SK-N-SH treated with all-trans-retinoic acid at 6 μM for 48 hours (cell line): ENCODE measurements around the gene TMEM107.

Source experiments
- ATAC-seq: fragments of 200-7000 bp; cut with Tn5 transposase; 3 replicates; pipeline ENCODE4 v1.9.1; 2020; ENCODE audit warnings: mild to moderate bottlenecking, moderate library complexity
- ARNTL ChIP-seq: fragments of 450-650 bp; formaldehyde crosslinking; IDR thresholded peaks from 2 replicates; pipeline ENCODE4 v1.5.0; 2020; ENCODE audit warnings: low read depth, mild to moderate bottlenecking, moderate library complexity, borderline replicate concordance
- BACH2 ChIP-seq: fragments of 250-450 bp; sonication (Bioruptor Pico); IDR thresholded peaks from 2 replicates; pipeline ENCODE4 v1.9.0; 2021; ENCODE audit warnings: mild to moderate bottlenecking, borderline replicate concordance
- CSDC2 ChIP-seq: fragments of 250-450 bp; sonication (Bioruptor Pico); IDR thresholded peaks from 2 replicates; pipeline ENCODE4 v1.5.0; 2020; ENCODE audit warnings: mild to moderate bottlenecking, moderate library complexity
- ESRRG ChIP-seq: fragments of 250-450 bp; sonication (Bioruptor Pico); IDR thresholded peaks from 2 replicates; pipeline ENCODE4 v1.6.1; 2021; ENCODE audit warnings: mild to moderate bottlenecking
- GLIS3 ChIP-seq: fragments of 250-450 bp; sonication (Bioruptor Pico); IDR thresholded peaks from 2 replicates; pipeline ENCODE4 v1.5.0; 2020; ENCODE audit warnings: mild to moderate bottlenecking, moderate library complexity
- ISL1 ChIP-seq: fragments of 250-450 bp; sonication (Bioruptor Pico); IDR thresholded peaks from 2 replicates; pipeline ENCODE4 v2.1.2; 2022; ENCODE audit warnings: mild to moderate bottlenecking, moderate library complexity
- OSR1 ChIP-seq: fragments of 250-450 bp; sonication (Bioruptor Pico); IDR thresholded peaks from 2 replicates; pipeline ENCODE4 v1.8.0; 2022; ENCODE audit warnings: moderate library complexity, mild to moderate bottlenecking, inconsistent platforms
- PPARA ChIP-seq: fragments of 250-450 bp; sonication (Bioruptor Pico); IDR thresholded peaks from 2 replicates; pipeline ENCODE4 v1.5.0; 2020; ENCODE audit warnings: mild to moderate bottlenecking, borderline replicate concordance
- RARB ChIP-seq: fragments of 250-450 bp; sonication (Bioruptor Pico); IDR thresholded peaks from 2 replicates; pipeline ENCODE4 v1.8.0; 2021; ENCODE audit warnings: mild to moderate bottlenecking, moderate library complexity
- SNAI2 ChIP-seq: fragments of 250-450 bp; sonication (Bioruptor Pico); IDR thresholded peaks from 2 replicates; pipeline ENCODE4 v1.5.0; 2020; ENCODE audit warnings: mild to moderate bottlenecking, moderate library complexity
- TCF4 ChIP-seq: fragments of 250-450 bp; sonication (Bioruptor Pico); IDR thresholded peaks from 2 replicates; pipeline ENCODE4 v1.8.0; 2021; ENCODE audit warnings: mild to moderate bottlenecking, moderate library complexity, borderline replicate concordance
- TOX ChIP-seq: fragments of 250-450 bp; sonication (Bioruptor Pico); IDR thresholded peaks from 2 replicates; pipeline ENCODE4 v1.8.0; 2021; ENCODE audit warnings: mild to moderate bottlenecking, moderate library complexity, borderline replicate concordance
- ZFP3 ChIP-seq: fragments of 250-450 bp; sonication (Bioruptor Pico); IDR thresholded peaks from 2 replicates; pipeline ENCODE4 v1.5.0; 2020; ENCODE audit warnings: mild to moderate bottlenecking, moderate library complexity
- ZNF565 ChIP-seq: fragments of 450-650 bp; formaldehyde crosslinking; conservative IDR thresholded peaks from 2 replicates; pipeline ENCODE4 v1.5.0; 2020; ENCODE audit warnings: low read depth, mild to moderate bottlenecking, moderate library complexity
- ZNF70 ChIP-seq: fragments of 450-650 bp; formaldehyde crosslinking; IDR thresholded peaks from 2 replicates; pipeline ENCODE4 v1.5.0; 2020; ENCODE audit warnings: mild to moderate bottlenecking, moderate library complexity
- ZNF8 ChIP-seq: fragments of 450-650 bp; formaldehyde crosslinking; IDR thresholded peaks from 2 replicates; pipeline ENCODE4 v1.5.0; 2020; ENCODE audit warnings: mild to moderate bottlenecking, moderate library complexity
- TF ChIP-seq, protein P1 (sequence below): fragments of 250-450 bp; sonication (Bioruptor Pico); IDR thresholded peaks from 2 replicates; pipeline ENCODE4 v1.5.0; 2020; ENCODE audit warnings: mild to moderate bottlenecking, moderate library complexity
- TF ChIP-seq, protein P2 (sequence below): fragments of 250-450 bp; sonication (Bioruptor Pico); IDR thresholded peaks from 2 replicates; pipeline ENCODE4 v1.5.1; 2020; ENCODE audit warnings: low read depth, mild to moderate bottlenecking, moderate library complexity
- TF ChIP-seq, protein P3 (sequence below): fragments of 250-450 bp; sonication (Bioruptor Pico); IDR thresholded peaks from 2 replicates; pipeline ENCODE4 v1.8.0; 2020; ENCODE audit warnings: mild to moderate bottlenecking, moderate library complexity, borderline replicate concordance
- TF ChIP-seq, protein P4 (sequence below): fragments of 250-450 bp; sonication (Bioruptor Pico); IDR thresholded peaks from 2 replicates; pipeline ENCODE4 v1.5.1; 2021; ENCODE audit warnings: mild to moderate bottlenecking, moderate library complexity

Gene TMEM107

DNA sequence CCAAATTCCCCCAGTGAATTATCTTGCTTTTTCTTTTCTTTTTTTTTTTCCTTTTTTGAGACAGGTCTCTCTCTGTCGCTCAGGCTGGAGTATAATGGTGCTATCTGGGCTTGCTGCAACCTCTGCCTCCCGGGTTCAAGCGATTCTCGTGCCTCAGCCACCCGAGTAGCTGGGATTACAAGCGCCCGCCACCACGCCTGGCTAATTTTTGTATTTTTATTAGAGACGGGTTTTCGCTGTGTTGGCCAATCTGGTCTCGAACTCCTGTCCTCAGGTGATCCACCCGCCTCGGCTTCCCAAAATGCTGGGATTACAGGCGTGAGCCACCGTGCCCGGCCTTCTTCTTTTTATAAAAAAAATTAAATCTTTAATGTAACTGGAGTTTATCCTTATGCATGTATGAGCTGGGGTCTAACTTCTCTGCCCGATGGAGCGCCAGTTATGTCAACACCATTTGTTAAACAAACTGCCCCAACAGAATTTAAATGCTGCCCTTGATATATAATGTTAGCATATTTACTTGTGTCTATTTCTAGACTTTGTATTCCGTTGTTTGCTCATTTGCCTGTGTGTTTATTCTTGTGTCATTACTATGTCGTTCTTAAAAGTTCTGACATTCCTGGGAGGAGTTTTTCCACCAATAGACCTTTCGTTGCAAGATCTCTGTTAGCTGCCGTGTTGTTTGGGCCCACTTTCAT is 34.7 kb upstream of the TMEM107 start:
- TF ChIP-seq OSR1 (no peak), ARNTL (CRISPR knock-in tag) (no peak), ZNF565 (CRISPR knock-in tag) (no peak)
- ATAC-seq = peak; percentile 33

DNA sequence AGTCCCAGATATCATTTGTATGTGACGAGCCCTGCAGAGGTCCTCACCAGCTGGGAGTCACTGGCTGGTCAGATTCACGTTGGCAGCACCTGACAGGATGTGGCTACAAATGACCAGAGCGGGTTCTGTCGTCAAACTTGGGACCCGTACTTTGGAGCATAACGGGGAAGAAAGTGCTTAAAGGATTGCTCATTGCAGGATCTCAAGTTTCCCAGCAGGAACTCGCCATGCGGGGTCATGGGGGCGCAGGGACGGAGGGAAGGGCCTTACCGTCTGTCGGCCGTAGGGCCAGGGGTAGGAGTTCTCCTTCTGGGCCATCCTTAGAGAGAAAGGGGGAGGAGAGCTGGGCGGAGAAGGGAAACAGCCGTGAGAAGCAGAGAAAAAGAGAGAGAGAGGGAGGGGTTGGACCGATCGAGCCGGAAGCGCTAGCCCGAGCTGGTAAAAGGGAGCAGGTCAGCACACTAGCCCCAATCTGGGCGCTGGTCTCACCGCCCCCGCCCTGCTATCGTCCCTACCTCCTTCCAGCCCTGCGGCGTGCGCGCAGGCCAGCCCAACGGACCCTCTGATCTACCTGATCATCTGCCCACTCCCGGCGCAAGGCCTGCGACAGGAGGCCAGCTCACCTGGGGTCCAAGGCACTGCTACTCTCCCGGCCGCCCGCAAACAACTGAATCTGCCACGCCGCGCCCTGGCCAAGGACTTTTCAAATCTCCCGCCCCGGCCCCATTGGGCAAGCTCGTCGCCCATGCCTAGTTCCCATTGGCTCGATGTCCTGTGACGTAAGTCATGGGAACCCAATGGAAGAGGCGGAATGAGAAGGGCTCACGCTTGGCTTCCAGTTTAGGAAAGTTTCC is 34.0 kb upstream of the TMEM107 start, which contains the start of gene AURKB:
AURKB (minus strand) TSS at position 669 of the 854 bp plus-strand sequence; CDS start at position 318, 351 bp downstream.
- ATAC-seq = peak; percentile 97
- no peak for TF ChIP-seq ISL1 (CRISPR knock-in tag)
- no peak for TF ChIP-seq GLIS3 (CRISPR knock-in tag)
- TF ChIP-seq BACH2 (CRISPR knock-in tag) = no peak
- TF ChIP-seq CSDC2 (CRISPR knock-in tag) = no peak
- TF ChIP-seq ZNF565 (CRISPR knock-in tag) = no peak
- TF ChIP-seq, protein P1, sequence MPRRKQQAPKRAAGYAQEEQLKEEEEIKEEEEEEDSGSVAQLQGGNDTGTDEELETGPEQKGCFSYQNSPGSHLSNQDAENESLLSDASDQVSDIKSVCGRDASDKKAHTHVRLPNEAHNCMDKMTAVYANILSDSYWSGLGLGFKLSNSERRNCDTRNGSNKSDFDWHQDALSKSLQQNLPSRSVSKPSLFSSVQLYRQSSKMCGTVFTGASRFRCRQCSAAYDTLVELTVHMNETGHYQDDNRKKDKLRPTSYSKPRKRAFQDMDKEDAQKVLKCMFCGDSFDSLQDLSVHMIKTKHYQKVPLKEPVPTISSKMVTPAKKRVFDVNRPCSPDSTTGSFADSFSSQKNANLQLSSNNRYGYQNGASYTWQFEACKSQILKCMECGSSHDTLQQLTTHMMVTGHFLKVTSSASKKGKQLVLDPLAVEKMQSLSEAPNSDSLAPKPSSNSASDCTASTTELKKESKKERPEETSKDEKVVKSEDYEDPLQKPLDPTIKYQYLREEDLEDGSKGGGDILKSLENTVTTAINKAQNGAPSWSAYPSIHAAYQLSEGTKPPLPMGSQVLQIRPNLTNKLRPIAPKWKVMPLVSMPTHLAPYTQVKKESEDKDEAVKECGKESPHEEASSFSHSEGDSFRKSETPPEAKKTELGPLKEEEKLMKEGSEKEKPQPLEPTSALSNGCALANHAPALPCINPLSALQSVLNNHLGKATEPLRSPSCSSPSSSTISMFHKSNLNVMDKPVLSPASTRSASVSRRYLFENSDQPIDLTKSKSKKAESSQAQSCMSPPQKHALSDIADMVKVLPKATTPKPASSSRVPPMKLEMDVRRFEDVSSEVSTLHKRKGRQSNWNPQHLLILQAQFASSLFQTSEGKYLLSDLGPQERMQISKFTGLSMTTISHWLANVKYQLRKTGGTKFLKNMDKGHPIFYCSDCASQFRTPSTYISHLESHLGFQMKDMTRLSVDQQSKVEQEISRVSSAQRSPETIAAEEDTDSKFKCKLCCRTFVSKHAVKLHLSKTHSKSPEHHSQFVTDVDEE = no peak
- no peak for TF ChIP-seq SNAI2 (CRISPR knock-in tag)
- no peak for TF ChIP-seq OSR1
- TF ChIP-seq TCF4 = no peak
- no peak for TF ChIP-seq TOX (CRISPR knock-in tag)
- TF ChIP-seq PPARA = no peak
- TF ChIP-seq, all 23 proteins: peak for 0

DNA sequence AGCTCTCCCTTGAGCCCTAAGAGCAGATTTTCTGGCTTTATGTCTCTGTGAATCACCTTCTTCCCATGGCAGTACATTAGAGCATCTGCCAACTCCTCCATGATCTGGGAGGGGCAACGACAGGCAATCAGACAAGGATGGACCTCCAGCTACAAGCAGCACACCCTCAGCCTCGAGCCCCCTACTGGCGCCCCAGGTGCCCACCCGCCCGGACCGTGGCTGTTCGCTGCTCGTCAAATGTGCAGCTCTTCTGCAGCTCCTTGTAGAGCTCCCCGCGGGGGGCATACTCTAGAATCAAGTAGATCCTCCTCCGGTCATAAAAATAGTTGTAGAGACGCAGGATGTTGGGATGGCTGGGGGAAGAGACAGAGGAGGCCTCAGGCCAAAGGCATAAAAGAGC is 30.4 kb upstream of the TMEM107 start:
- TF ChIP-seq ZNF70 (no peak), RARB (no peak), ARNTL (CRISPR knock-in tag) (no peak), ISL1 (CRISPR knock-in tag) (no peak), OSR1 (no peak), CSDC2 (CRISPR knock-in tag) (no peak), ZNF565 (CRISPR knock-in tag) (no peak), TOX (CRISPR knock-in tag) (no peak), ESRRG (CRISPR knock-in tag) (no peak), SNAI2 (CRISPR knock-in tag) (no peak)
- TF ChIP-seq, protein P2, sequence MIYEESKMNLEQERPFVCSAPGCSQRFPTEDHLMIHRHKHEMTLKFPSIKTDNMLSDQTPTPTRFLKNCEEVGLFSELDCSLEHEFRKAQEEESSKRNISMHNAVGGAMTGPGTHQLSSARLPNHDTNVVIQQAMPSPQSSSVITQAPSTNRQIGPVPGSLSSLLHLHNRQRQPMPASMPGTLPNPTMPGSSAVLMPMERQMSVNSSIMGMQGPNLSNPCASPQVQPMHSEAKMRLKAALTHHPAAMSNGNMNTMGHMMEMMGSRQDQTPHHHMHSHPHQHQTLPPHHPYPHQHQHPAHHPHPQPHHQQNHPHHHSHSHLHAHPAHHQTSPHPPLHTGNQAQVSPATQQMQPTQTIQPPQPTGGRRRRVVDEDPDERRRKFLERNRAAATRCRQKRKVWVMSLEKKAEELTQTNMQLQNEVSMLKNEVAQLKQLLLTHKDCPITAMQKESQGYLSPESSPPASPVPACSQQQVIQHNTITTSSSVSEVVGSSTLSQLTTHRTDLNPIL = no peak
- TF ChIP-seq, all 23 proteins: peak for 0
- no peak for ATAC-seq

DNA sequence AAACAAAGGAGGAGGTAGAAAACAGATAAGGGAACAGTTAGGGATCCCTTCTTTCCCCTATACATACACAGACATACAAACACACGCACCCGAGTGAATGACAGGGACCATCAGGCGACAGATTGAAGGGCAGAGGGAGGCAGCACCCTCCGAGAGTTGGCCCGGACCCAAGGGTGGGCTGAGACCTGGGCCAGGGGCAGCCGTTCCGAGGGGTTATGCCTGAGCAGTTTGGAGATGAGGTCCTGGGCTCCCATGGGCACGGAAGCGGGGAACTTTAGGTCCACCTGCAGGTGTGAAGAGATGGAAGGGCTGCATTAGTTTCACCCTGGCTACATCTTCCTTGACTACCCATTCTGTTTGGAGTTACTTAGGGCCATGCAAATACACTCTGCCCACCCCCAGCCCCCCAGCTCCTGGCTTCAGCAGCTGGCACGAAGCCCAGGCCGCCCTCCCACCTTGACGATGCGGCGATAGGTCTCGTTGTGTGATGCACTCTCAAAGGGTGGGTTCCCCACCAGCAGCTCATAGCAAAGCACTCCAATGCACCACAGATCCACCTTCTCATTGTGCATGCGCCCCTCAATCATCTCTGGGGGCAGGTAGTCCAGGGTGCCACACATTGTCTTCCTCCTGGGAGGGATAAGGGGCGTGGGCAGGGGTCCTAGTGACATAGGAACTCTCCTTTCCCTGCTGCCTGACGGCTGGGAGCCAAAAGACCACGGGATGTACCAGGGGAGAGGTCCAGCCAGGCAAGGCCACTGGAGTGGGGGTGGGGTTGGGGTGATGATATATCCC is 28.8 kb upstream of the TMEM107 start:
- TF ChIP-seq ZFP3 (CRISPR knock-in tag) (no peak), ESRRG (CRISPR knock-in tag) (no peak), OSR1 (no peak), ISL1 (CRISPR knock-in tag) (no peak), ZNF8 (CRISPR knock-in tag) (no peak), TCF4 (no peak), BACH2 (CRISPR knock-in tag) (no peak), TOX (CRISPR knock-in tag) (no peak), SNAI2 (CRISPR knock-in tag) (no peak), CSDC2 (CRISPR knock-in tag) (no peak)
- TF ChIP-seq, protein P3, sequence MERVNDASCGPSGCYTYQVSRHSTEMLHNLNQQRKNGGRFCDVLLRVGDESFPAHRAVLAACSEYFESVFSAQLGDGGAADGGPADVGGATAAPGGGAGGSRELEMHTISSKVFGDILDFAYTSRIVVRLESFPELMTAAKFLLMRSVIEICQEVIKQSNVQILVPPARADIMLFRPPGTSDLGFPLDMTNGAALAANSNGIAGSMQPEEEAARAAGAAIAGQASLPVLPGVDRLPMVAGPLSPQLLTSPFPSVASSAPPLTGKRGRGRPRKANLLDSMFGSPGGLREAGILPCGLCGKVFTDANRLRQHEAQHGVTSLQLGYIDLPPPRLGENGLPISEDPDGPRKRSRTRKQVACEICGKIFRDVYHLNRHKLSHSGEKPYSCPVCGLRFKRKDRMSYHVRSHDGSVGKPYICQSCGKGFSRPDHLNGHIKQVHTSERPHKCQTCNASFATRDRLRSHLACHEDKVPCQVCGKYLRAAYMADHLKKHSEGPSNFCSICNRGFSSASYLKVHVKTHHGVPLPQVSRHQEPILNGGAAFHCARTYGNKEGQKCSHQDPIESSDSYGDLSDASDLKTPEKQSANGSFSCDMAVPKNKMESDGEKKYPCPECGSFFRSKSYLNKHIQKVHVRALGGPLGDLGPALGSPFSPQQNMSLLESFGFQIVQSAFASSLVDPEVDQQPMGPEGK (CRISPR knock-in tag) = no peak
- TF ChIP-seq, protein P4, sequence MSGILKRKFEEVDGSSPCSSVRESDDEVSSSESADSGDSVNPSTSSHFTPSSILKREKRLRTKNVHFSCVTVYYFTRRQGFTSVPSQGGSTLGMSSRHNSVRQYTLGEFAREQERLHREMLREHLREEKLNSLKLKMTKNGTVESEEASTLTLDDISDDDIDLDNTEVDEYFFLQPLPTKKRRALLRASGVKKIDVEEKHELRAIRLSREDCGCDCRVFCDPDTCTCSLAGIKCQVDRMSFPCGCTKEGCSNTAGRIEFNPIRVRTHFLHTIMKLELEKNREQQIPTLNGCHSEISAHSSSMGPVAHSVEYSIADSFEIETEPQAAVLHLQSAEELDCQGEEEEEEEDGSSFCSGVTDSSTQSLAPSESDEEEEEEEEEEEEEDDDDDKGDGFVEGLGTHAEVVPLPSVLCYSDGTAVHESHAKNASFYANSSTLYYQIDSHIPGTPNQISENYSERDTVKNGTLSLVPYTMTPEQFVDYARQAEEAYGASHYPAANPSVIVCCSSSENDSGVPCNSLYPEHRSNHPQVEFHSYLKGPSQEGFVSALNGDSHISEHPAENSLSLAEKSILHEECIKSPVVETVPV (CRISPR knock-in tag) = no peak
- TF ChIP-seq, protein P1 = no peak
- ATAC-seq = no peak
